Muscle layer of colon (tissue), 2 donors: ENCODE data around the gene DHX8.

ENCODE experiments used
- H3K27ac ChIP-seq: one replicate; pipeline ENCODE4 v1.7.0; 2013; ENCODE audit warnings: low read depth, mild to moderate bottlenecking, low read length, moderate library complexity
- H3K27me3 ChIP-seq, 2 donors: one replicate each; pipeline ENCODE4 v1.7.0; 2013; ENCODE audit warnings: low read length in 2 of 2, mild to moderate bottlenecking in 2 of 2; ENCODE audit not compliant: insufficient read depth in 2 of 2, control insufficient read depth in 1 of 2
- H3K36me3 ChIP-seq: one replicate; pipeline ENCODE4 v1.7.0; 2013; ENCODE audit warnings: mild to moderate bottlenecking, low read length; ENCODE audit not compliant: insufficient read depth
- H3K4me1 ChIP-seq: one replicate; pipeline ENCODE4 v1.7.0; 2013; ENCODE audit warnings: mild to moderate bottlenecking, low read length; ENCODE audit not compliant: insufficient read depth
- H3K4me3 ChIP-seq, 2 donors: one replicate each; pipeline ENCODE4 v1.7.0; 2013; ENCODE audit warnings: low read length in 2 of 2, low read depth in 1 of 2, mild to moderate bottlenecking in 1 of 2, moderate library complexity in 1 of 2
- H3K9ac ChIP-seq: one replicate; pipeline ENCODE4 v1.7.0; 2013; ENCODE audit warnings: low read length
- H3K9me3 ChIP-seq: one replicate; pipeline ENCODE4 v1.7.0; 2013; ENCODE audit warnings: mild to moderate bottlenecking, low read length
- donor health status: abdominal sarcoma.
- donor health status: Adenocarcinoma of cecum.

Gene DHX8

DNA sequence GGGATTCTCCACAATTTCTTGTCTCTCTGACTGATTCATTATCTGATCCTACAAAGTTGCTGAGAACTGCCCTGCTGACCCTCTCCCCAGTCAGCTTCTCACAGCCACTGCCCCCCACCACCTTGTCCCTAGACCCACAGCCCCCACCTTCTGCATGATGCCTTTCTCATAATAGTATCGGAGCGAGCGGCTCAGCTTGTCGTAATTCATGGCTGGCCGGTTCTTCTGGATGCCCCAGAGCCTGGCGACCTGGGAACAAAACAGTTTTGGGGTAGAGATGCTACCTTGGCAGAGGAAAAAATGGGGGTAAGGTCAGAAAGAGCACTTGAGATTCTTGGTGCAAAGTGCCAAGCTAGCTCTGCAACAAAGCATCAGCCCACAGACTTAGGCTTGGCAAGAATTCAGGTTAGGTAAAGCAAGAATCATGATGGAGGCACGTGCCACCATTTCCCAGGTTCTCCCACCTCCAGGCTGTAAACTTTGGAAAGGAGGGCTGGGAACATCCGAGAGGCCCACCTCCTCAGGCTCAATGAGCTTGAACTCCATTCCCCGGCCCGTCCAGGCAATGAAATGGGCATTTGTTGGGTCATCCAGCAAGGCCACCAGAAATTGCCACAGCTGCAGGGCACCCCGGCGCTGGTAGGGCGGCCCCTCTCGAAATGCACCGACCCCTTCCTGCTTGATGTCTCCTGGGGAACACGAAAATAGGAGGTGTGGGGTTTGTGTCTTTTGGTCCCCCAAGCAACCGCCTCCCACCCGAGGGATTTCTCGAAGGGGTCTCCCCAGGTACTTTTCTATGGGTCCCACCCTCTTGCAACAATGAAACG is 45.4 kb downstream of the DHX8 start:
- no peak overlapping the region for H3K9ac ChIP-seq
- no peak overlapping the region for H3K27ac ChIP-seq
- peaks cover 28% of the 10 kb centered on the region for H3K36me3 ChIP-seq
- peaks cover 16% of the 10 kb centered on the region for H3K4me1 ChIP-seq
- no peak overlapping the region for H3K4me3 ChIP-seq
- H3K27me3 ChIP-seq = no peaks in the 10 kb centered on the region
- H3K9me3 ChIP-seq = no peaks in the 10 kb centered on the region

DNA sequence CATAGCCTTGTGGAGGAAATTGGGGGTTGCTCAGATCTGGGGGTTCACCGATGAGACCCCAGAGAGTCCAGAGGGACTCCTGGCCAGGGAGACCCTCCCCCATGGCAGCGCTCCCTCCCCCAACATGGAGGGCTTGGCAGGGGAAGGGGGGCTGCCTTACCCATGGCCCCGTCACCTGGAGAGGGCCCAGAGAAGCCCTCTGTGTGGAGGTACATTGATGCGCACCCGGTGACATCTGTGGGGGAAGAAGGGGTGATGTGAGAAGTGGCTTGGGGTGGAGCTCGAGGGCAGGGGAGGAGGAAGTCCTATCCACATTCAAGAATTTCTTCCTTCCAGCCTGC is 46.1 kb downstream of the DHX8 start:
- Histone ChIP-seq H3K27me3 (no peaks in the 10 kb centered on the region), H3K36me3 (peaks cover 21% of the 10 kb centered on the region), H3K9ac (no peak overlapping the region), H3K27ac (no peak overlapping the region), H3K4me1 (peaks cover 16% of the 10 kb centered on the region), H3K4me3 (peak overlapping the region in 1 of 2 donors; percentile 23), H3K9me3 (no peaks in the 10 kb centered on the region)

DNA sequence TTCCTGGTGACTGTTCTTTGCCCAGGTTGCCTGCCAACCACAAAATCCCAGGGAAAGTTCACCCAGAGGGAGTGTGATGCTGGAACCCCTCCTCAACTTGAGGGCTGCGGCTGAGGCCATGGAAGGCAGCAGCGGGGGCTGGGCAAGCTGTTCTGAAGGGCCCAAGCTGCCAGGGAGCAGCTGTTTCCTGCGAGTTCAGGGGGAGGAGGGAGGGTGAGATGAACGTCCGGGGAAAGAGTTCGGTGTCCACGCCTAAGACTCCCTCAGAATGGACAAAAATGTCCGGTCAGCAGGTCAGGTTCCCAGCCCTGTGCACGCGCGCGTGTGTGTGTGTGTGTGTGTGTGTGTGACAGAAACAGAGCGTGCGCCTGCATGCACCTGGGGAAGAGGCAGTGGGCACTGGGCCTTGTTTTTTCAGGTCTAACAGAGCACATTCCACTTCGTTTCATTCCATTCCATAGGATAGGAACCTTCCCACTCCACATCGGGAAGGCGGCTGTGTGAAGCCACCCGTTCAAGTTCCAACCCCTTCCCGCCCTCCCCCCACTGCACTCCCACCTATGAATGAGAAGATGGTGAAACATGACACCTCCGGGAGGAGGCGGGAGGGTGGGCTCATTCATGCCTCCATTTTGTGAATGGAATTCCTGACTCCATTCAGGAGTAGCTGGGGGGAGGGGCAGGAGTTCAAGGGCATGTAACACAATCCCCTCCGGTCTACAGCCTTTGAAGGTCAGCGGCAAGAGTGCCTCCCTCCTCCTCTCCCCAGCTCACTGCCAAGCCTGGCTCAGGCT is 46.7 kb downstream of the DHX8 start:
- H3K4me1 ChIP-seq = peaks cover 16% of the 10 kb centered on the region
- H3K9me3 ChIP-seq = no peaks in the 10 kb centered on the region
- H3K36me3 ChIP-seq = peaks cover 16% of the 10 kb centered on the region
- H3K9ac ChIP-seq = no peak overlapping the region
- no peak overlapping the region for H3K27ac ChIP-seq
- H3K27me3 ChIP-seq = no peaks in the 10 kb centered on the region
- peak overlapping the region in 1 of 2 donors; percentile 23 for H3K4me3 ChIP-seq

DNA sequence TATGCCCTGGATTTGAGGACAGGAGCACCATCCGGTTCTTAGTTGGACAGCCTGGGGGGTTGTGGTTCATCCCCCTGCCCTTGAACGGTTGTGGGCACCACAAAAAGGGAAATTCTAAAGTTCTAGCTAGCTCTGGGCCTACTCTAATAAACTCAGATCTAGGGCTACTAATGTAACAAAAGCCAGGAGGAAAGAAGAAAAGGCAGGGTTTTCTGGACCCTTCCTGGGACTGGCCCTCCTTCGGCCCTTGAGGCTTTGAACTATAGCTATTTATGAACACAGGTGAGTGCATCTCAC is 47.3 kb downstream of the DHX8 start:
- no peaks in the 10 kb centered on the region for H3K9me3 ChIP-seq
- no peak overlapping the region for H3K9ac ChIP-seq
- no peak overlapping the region for H3K4me3 ChIP-seq
- H3K27ac ChIP-seq = no peak overlapping the region
- no peaks in the 10 kb centered on the region for H3K27me3 ChIP-seq
- H3K4me1 ChIP-seq = peaks cover 16% of the 10 kb centered on the region
- peaks cover 12% of the 10 kb centered on the region for H3K36me3 ChIP-seq

DNA sequence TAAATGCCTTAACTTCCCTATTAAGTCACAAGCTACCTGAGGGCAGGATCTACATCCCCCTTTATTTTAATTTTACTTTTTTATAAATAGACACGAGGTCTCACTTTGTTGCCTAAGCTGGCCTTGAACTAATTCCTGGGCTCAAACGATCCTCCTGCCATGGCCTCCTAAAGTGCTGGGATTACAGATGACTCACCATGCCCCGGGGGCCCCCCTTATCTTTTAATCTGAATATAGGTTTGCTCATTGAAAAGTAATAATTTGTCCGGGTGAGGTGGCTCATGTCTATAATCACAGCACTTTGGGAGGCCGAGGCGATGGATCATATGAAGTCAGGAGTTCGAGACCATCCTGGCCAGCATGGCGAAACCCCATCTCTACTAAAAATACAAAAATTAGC is 48.2 kb downstream of the DHX8 start:
- Histone ChIP-seq H3K4me1 (peaks cover 16% of the 10 kb centered on the region), H3K9me3 (no peaks in the 10 kb centered on the region), H3K27ac (no peak overlapping the region), H3K27me3 (no peaks in the 10 kb centered on the region), H3K36me3 (peaks cover 4% of the 10 kb centered on the region), H3K9ac (no peak overlapping the region), H3K4me3 (no peak overlapping the region)

DNA sequence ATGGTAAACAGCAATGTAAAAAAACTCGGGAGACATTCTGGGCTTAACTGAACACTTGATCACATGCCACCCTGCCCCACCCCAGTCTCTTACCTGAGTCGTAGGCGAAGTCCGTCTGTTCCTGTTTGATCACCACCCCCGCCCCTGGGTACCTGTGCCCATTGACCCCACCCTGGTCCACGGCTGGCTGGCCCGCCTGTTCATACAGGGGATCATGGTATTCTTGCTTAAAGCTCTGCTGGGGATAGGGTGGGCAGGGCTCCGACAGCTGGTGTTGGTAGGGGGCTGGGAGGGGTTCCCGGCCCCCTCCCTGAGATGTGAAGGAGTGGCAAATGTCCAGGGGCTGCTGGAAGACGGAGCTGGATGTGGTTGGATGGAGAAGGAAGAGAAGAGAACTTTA is 48.8 kb downstream of the DHX8 start:
- no peak overlapping the region for H3K27ac ChIP-seq
- peaks cover 16% of the 10 kb centered on the region for H3K4me1 ChIP-seq
- no peaks in the 10 kb centered on the region for H3K36me3 ChIP-seq
- H3K9ac ChIP-seq = no peak overlapping the region
- H3K9me3 ChIP-seq = no peaks in the 10 kb centered on the region
- H3K4me3 ChIP-seq = no peak overlapping the region
- no peaks in the 10 kb centered on the region for H3K27me3 ChIP-seq

DNA sequence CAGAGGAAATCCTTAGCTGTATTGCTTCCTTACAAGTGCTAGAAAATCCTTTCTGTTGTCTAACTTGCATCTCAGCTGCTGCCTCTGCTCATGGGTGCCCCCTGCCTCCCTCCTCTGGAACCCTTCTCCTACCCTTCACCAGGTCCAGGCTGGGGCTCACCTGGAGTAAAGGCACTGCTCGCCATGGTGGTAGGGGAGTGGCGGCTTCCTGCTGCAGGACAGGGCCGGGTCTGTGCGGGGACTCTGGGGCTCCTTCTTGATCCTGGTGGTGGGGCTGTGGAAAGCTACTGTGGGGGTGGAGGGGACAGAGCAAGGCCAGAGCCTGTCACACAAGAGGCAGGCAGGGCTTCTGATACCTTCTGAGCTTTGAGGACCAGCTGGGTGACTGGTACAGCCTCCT is 49.9 kb downstream of the DHX8 start:
- Histone ChIP-seq H3K36me3 (no peaks in the 10 kb centered on the region), H3K9me3 (no peaks in the 10 kb centered on the region), H3K27me3 (no peaks in the 10 kb centered on the region), H3K4me1 (peaks cover 16% of the 10 kb centered on the region), H3K4me3 (no peak overlapping the region), H3K9ac (no peak overlapping the region), H3K27ac (no peak overlapping the region)

DNA sequence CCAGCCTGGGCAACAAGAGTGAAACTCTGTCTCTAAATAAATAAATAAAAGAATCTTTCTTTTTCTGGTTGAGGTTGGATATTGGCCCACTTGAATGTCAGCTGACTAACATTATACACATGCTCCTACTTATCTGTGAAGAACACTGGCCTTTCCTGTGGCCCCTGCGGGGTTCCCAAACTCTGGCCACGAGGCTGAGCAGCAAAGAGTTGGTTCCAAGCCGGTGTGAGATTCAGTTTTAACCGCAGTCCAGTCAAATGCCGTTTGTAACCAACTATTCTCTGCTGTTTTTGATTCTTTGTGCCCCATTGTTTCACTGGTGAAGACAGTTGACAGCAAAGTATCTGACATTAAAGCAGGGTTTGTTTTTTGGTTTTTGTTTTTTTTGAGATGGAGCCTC is 51.1 kb downstream of the DHX8 start:
- Histone ChIP-seq H3K36me3 (no peaks in the 10 kb centered on the region), H3K9me3 (no peaks in the 10 kb centered on the region), H3K4me3 (no peak overlapping the region), H3K27me3 (no peaks in the 10 kb centered on the region), H3K4me1 (peaks cover 15% of the 10 kb centered on the region), H3K9ac (no peak overlapping the region), H3K27ac (no peak overlapping the region)

DNA sequence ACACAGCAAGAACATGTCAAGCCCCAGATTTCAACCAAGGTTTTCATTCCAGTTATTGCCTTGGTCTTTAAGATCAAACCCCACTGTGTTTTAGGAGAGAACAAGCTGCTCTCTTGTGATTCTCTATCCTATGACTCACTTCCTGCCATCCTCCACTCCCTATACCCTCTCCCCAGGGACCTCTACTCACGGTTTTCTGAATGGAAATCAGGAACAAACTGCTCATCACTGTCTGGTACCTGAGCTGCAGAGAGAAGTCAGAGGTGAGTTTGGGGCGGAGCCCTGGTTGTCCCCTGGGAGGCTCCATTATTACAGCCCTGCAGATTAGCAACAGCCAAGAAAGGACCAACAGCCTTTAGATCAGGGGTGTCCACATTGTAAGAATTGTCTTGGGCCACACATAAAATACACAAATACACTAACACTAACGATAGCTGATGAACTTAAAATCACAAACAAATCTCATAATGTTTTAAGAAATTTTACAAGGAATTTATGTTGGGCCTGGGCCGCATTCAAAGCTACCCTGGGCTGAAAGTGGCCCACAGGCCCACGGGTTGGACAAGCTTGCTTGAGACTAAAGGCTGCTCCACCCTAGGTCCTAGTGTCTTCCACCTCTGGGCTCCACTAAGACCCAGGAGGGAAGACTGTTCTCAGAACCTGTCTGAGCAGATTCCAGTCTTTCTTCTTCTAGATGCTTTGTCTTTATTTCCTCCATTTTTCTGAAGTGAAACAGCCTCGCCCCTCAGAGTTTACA is 52.6 kb downstream of the DHX8 start:
- H3K4me3 ChIP-seq = no peak overlapping the region

DNA sequence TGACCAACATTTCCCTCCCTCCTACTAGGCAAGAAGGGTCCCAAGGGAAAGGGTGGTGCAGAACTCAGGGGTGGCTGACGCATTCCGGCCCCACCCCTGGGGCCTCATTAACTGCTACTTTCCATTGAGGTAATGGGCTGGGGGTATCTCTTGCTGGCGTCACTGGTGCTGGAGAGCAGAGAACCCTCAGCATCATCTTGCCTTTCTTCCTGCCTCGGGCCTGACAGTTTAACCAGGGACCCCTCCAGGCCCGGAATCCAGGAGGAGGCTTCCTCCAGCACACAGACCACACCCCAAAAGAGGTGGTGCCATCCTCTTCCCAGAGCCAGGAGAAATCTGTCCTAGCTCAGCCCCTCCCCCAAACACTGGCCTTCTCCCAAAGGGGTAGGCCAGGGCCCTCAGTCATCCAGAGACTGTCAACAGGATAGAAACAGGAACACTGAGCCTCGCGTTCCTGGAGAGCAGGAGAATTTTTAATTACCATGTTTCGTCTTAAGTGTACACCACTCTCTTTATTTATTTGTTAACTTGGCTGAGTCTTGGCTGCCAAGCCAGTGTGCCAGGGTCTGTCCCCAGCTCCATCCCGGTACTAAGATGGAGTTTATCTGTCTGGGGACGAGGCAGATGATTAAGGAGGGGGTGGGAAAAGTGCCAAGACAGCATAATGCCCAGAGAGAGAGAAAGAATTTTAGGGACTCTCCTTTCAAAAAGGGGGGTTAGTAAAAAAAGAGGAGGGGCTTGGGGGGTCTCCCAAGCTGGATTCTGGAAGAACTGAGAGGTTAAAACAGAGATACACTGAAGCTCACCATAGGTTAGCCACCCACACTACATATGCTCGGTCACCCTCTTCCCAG is 57.3 kb downstream of the DHX8 start:
- H3K27me3 ChIP-seq = peaks cover 14 to 26% of the 10 kb centered on the region in 2 donors
- no peaks in the 10 kb centered on the region for H3K9me3 ChIP-seq
- H3K36me3 ChIP-seq = no peaks in the 10 kb centered on the region
- no peak overlapping the region for H3K9ac ChIP-seq
- H3K27ac ChIP-seq = no peak overlapping the region
- H3K4me3 ChIP-seq = no peak overlapping the region
- peaks cover 7% of the 10 kb centered on the region for H3K4me1 ChIP-seq

More for the DNA sequence above, 52.6 kb downstream of the DHX8 start:
- no peak overlapping the region for H3K9ac ChIP-seq
- no peak overlapping the region for H3K27ac ChIP-seq
- no peaks in the 10 kb centered on the region for H3K4me1 ChIP-seq
- H3K9me3 ChIP-seq = no peaks in the 10 kb centered on the region
- H3K36me3 ChIP-seq = no peaks in the 10 kb centered on the region
- no peaks in the 10 kb centered on the region for H3K27me3 ChIP-seq

DNA sequence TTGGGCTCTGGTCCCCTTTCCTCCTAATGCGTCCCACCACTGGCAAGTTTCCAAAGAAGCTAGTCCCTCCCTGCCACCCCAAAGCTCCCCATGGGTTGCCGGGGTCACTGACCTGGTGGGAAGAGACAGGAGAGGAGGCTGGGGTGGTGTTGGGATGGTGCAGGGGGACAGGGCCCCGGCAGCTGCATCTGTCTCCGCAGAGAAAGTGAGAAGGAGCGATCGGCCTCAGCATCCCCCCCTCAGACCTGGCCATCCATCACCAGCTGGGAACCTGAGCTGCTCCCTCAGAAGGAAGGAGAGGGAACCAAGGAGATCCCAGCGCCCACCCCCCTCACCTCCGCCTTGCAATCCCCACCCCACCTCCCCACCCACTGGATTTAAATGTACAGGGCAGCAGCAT is 59.1 kb downstream of the DHX8 start:
- Histone ChIP-seq H3K4me3 (no peak overlapping the region), H3K27ac (no peak overlapping the region), H3K9ac (no peak overlapping the region), H3K27me3 (peaks cover 25 to 41% of the 10 kb centered on the region in 2 donors), H3K9me3 (no peaks in the 10 kb centered on the region), H3K4me1 (peaks cover 15% of the 10 kb centered on the region), H3K36me3 (no peaks in the 10 kb centered on the region)
